GM18519 (cell line): ENCODE measurements around the gene MAP4K4.

ENCODE experiments used
- ATAC-seq: cut with Tn5 transposase; IDR thresholded peaks from one replicate; pipeline ENCODE4 v1.9.1; 2021; ENCODE audit warnings: mild to moderate bottlenecking, moderate library complexity; ENCODE audit not compliant: unreplicated experiment, low FRiP score

MAP4K4 gene

GRCh38 chr2:101806701-101807100 is 109.2 kb downstream of the MAP4K4 start:
- ATAC-seq = no peak

GRCh38 chr2:101807242-101807641 is 109.7 kb downstream of the MAP4K4 start:
- no peak for ATAC-seq

GRCh38 chr2:101808006-101808562 is 110.6 kb downstream of the MAP4K4 start:
- no peak for ATAC-seq

GRCh38 chr2:101809698-101810097 is 112.2 kb downstream of the MAP4K4 start:
- ATAC-seq = no peak

- no peak for ATAC-seq
Observed at GRCh38 chr2:101811226-101812015, 113.9 kb downstream of the MAP4K4 start.

- ATAC-seq = no peak
Observed at GRCh38 chr2:101812226-101812625, 114.7 kb downstream of the MAP4K4 start.

- ATAC-seq = no peak
Observed at GRCh38 chr2:101814752-101815151, 117.2 kb downstream of the MAP4K4 start.

- no peak for ATAC-seq
Observed at GRCh38 chr2:101815154-101815553, 117.6 kb downstream of the MAP4K4 start.

- no peak for ATAC-seq
Observed at GRCh38 chr2:101815739-101816391, 118.4 kb downstream of the MAP4K4 start.

- no peak for ATAC-seq
Observed at GRCh38 chr2:101816598-101816997, 119.1 kb downstream of the MAP4K4 start.

- no peak for ATAC-seq
Observed at GRCh38 chr2:101817481-101817880, 120.0 kb downstream of the MAP4K4 start.

GRCh38 chr2:101818531-101819451 is 121.3 kb downstream of the MAP4K4 start:
- ATAC-seq = no peak

GRCh38 chr2:101820519-101820918 is 123.0 kb downstream of the MAP4K4 start:
- no peak for ATAC-seq

GRCh38 chr2:101821059-101821805 is 123.7 kb downstream of the MAP4K4 start:
- no peak for ATAC-seq

- no peak for ATAC-seq
Observed at GRCh38 chr2:101821828-101822458, 124.4 kb downstream of the MAP4K4 start.

GRCh38 chr2:101823347-101823791 is 125.9 kb downstream of the MAP4K4 start:
- peak; percentile 77 for ATAC-seq

GRCh38 chr2:101823859-101824258 is 126.4 kb downstream of the MAP4K4 start:
- ATAC-seq = no peak

GRCh38 chr2:101826716-101827115 is 129.2 kb downstream of the MAP4K4 start:
- ATAC-seq = no peak

GRCh38 chr2:101827246-101827645 is 129.7 kb downstream of the MAP4K4 start:
- no peak for ATAC-seq
